ENCODE data around the gene ALDOC. TPM values are rescaled to one million over a fixed set of nuclear protein-coding genes. Genes with fewer than 3 reads are reported as not detected.

ALDOC gene
- total and polyA plus RNA-seq, 2 of the 13 experiments (the other 11 are each of a cell fraction or from before 2014, with no cell fraction given) = 15.4 to 60.9 TPM

DNA sequence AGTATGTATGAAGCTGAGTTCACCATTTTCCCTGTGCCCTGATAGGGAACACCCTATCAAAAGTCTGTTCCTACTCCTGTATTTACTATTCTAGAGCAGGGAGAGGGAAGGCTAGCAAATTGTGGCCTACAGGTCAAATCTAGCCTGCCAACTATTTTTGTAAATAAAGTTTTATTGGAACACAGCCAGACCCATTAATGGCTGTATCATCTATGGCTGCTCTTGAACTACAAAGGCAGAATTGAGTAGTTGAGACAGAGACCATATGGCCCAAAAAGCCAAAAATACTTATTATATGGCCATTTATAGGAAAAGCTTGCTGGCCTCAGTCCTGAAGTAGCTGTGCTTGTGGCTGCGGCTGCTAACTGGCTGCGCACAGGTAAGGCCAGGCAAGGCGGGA lies 4.3 kb upstream of the ALDOC start:
- H3K4me3 ChIP-seq (replicated peaks in 1 of 3; ENCODE audit: insufficient read depth in 1 of 3, low read depth in 2 of 3, low read length in 3 of 3) = no peak overlapping the region
- FAIRE-seq (no peak), DNase-seq (ENCODE audit: low spot score) (no peak), ATAC-seq (no peak)
- no peaks in the 10 kb centered on the region for H3K9me3 ChIP-seq (ENCODE audit: low read length)
- H3K27ac ChIP-seq (ENCODE audit: extremely low read length, insufficient read depth, low read length) = no peak overlapping the region
- peaks cover 12% of the 10 kb centered on the region for H3K4me1 ChIP-seq (ENCODE audit: insufficient read depth, low read length)
- no peak overlapping the region for H3K4me2 ChIP-seq (ENCODE audit: low read depth, low read length)
- 93% methylated on average over 3 of the region's 3 CpGs for WGBS (ENCODE audit: low lambda C conversion rate)
- no peaks in the 10 kb centered on the region for H3K79me2 ChIP-seq (ENCODE audit: insufficient read depth, low read length)
- no peak overlapping the region for H2AFZ ChIP-seq (ENCODE audit: low read length)
- no TSS peak for BruUV-seq (replicated peaks)
- H4K20me1 ChIP-seq (ENCODE audit: insufficient read depth, low read length) = no peaks in the 10 kb centered on the region
- H3K36me3 ChIP-seq (replicated peaks in 1 of 2; ENCODE audit: control insufficient read depth in 1 of 2, insufficient read depth in 2 of 2, low read length in 2 of 2) = peaks cover 45 to 80% of the 10 kb centered on the region in 2 experiments
- TF ChIP-seq, protein P1, sequence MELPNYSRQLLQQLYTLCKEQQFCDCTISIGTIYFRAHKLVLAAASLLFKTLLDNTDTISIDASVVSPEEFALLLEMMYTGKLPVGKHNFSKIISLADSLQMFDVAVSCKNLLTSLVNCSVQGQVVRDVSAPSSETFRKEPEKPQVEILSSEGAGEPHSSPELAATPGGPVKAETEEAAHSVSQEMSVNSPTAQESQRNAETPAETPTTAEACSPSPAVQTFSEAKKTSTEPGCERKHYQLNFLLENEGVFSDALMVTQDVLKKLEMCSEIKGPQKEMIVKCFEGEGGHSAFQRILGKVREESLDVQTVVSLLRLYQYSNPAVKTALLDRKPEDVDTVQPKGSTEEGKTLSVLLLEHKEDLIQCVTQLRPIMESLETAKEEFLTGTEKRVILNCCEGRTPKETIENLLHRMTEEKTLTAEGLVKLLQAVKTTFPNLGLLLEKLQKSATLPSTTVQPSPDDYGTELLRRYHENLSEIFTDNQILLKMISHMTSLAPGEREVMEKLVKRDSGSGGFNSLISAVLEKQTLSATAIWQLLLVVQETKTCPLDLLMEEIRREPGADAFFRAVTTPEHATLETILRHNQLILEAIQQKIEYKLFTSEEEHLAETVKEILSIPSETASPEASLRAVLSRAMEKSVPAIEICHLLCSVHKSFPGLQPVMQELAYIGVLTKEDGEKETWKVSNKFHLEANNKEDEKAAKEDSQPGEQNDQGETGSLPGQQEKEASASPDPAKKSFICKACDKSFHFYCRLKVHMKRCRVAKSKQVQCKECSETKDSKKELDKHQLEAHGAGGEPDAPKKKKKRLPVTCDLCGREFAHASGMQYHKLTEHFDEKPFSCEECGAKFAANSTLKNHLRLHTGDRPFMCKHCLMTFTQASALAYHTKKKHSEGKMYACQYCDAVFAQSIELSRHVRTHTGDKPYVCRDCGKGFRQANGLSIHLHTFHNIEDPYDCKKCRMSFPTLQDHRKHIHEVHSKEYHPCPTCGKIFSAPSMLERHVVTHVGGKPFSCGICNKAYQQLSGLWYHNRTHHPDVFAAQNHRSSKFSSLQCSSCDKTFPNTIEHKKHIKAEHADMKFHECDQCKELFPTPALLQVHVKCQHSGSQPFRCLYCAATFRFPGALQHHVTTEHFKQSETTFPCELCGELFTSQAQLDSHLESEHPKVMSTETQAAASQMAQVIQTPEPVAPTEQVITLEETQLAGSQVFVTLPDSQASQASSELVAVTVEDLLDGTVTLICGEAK (IDR thresholded peaks at IDR 0.05) = no peak
- TF ChIP-seq, protein P1 (CRISPR knock-in tag; IDR thresholded peaks at IDR 0.05) = 0 out of 2 replicates have a peak, but pooled peaks have one; percentile 39
- TF ChIP-seq FOSL1 (CRISPR knock-in tag; IDR thresholded peaks at IDR 0.05; ENCODE audit: borderline replicate concordance) = no peak
- no peak overlapping the region for H3K9ac ChIP-seq (ENCODE audit: insufficient read depth, low read depth, low read length)
- ChIA-PET CTCF (ENCODE audit: low intra/inter-chr PET ratio, low total read pairs) (no interaction called here), POLR2A (no interaction called here)
- no peaks in the 10 kb centered on the region for H3K27me3 ChIP-seq (ENCODE audit: control insufficient read depth in 1 of 2, insufficient read depth in 2 of 2, low read length in 2 of 2)
- in situ Hi-C loops (cut with HindIII; ENCODE audit: extremely low pct_ligation_motif_present, low pct_unique_long_range_greater_than_20kb) = no loop called here
- intact Hi-C loops (cut with micrococcal nuclease; ENCODE audit: unreplicated experiment) = no loop called here
